ENCODE measurements around the gene GOLT1B. TPM values are rescaled to one million over a fixed set of nuclear protein-coding genes. Genes with fewer than 3 reads are reported as not detected.

GOLT1B gene
- total and polyA plus RNA-seq, 2 of the 13 experiments (the other 11 are each of a cell fraction or from before 2014, with no cell fraction given), result 23.6 to 38.4 TPM

GRCh38 chr12:21538061-21538653 is 36.6 kb downstream of the GOLT1B start:
- Histone ChIP-seq H3K36me3 (replicated peaks in 1 of 2; ENCODE audit: control insufficient read depth in 1 of 2, insufficient read depth in 2 of 2, low read length in 2 of 2) (no peaks in the 10 kb centered on the region), H3K79me2 (ENCODE audit: insufficient read depth, low read length) (no peaks in the 10 kb centered on the region), H3K27ac (ENCODE audit: extremely low read length, insufficient read depth, low read length) (no peak overlapping the region), H2AFZ (ENCODE audit: low read length) (no peak overlapping the region), H4K20me1 (ENCODE audit: insufficient read depth, low read length) (no peaks in the 10 kb centered on the region), H3K27me3 (ENCODE audit: control insufficient read depth in 1 of 2, insufficient read depth in 2 of 2, low read length in 2 of 2) (peaks cover 0 to 2% of the 10 kb centered on the region in 2 experiments; a peak in 1 of 5 replicates), H3K4me3 (replicated peaks in 1 of 3; ENCODE audit: insufficient read depth in 1 of 3, low read depth in 2 of 3, low read length in 3 of 3) (no peak overlapping the region), H3K9ac (ENCODE audit: insufficient read depth, low read depth, low read length) (no peak overlapping the region), H3K9me3 (ENCODE audit: low read length) (no peaks in the 10 kb centered on the region), H3K4me1 (ENCODE audit: insufficient read depth, low read length) (no peaks in the 10 kb centered on the region), H3K4me2 (ENCODE audit: low read depth, low read length) (no peak overlapping the region)
- in situ Hi-C loops (cut with HindIII; ENCODE audit: extremely low pct_ligation_motif_present, low pct_unique_long_range_greater_than_20kb) (no loop called here), intact Hi-C loops (cut with micrococcal nuclease; ENCODE audit: unreplicated experiment) (no loop called here)
- no TSS peak for BruUV-seq (replicated peaks)
- TF ChIP-seq ZNF549 (CRISPR knock-in tag; IDR thresholded peaks at IDR 0.05), result no peak
- TF ChIP-seq MXD1 (CRISPR knock-in tag; IDR thresholded peaks at IDR 0.05), result no peak
- TF ChIP-seq ZNF263 (CRISPR knock-in tag; IDR thresholded peaks at IDR 0.05), result no peak
- no peak for TF ChIP-seq PCBP1 (IDR thresholded peaks at IDR 0.05; ENCODE audit: borderline replicate concordance, low read depth, low read length)
- no peak for TF ChIP-seq NCOA1 (CRISPR knock-in tag; IDR thresholded peaks at IDR 0.05)
- TF ChIP-seq KDM2A (CRISPR knock-in tag; IDR thresholded peaks at IDR 0.05; ENCODE audit: borderline replicate concordance, low read depth), result no peak
- TF ChIP-seq SMC3 (IDR thresholded peaks at IDR 0.05; ENCODE audit: low read length), result no peak
- no peak for TF ChIP-seq NRL (CRISPR knock-in tag; IDR thresholded peaks at IDR 0.05; ENCODE audit: borderline replicate concordance)
- DNase-seq (ENCODE audit: low spot score) (no peak), ATAC-seq (no peak), FAIRE-seq (no peak)
- CTCF ChIA-PET (ENCODE audit: low intra/inter-chr PET ratio, low total read pairs), result no interaction called here
- POLR2A ChIA-PET, result no interaction called here
- WGBS (ENCODE audit: low lambda C conversion rate), result 78% methylated on average over 4 of the region's 5 CpGs

- no peak overlapping the region for H3K9ac ChIP-seq (ENCODE audit: insufficient read depth, low read depth, low read length)
- no peaks in the 10 kb centered on the region for H3K36me3 ChIP-seq (replicated peaks in 1 of 2; ENCODE audit: control insufficient read depth in 1 of 2, insufficient read depth in 2 of 2, low read length in 2 of 2)
- intact Hi-C loops (cut with micrococcal nuclease; ENCODE audit: unreplicated experiment), result no loop called here
- no peaks in the 10 kb centered on the region for H3K79me2 ChIP-seq (ENCODE audit: insufficient read depth, low read length)
- H3K4me3 ChIP-seq (replicated peaks in 1 of 3; ENCODE audit: insufficient read depth in 1 of 3, low read depth in 2 of 3, low read length in 3 of 3), result no peak overlapping the region
- peaks cover 0 to 2% of the 10 kb centered on the region in 2 experiments; a peak in 1 of 5 replicates for H3K27me3 ChIP-seq (ENCODE audit: control insufficient read depth in 1 of 2, insufficient read depth in 2 of 2, low read length in 2 of 2)
- ChIA-PET CTCF (ENCODE audit: low intra/inter-chr PET ratio, low total read pairs) (no interaction called here), POLR2A (no interaction called here)
- BruUV-seq (replicated peaks), result no TSS peak
- no peaks in the 10 kb centered on the region for H4K20me1 ChIP-seq (ENCODE audit: insufficient read depth, low read length)
- H3K27ac ChIP-seq (ENCODE audit: extremely low read length, insufficient read depth, low read length), result no peak overlapping the region
- FAIRE-seq, result no peak
- no peak overlapping the region for H2AFZ ChIP-seq (ENCODE audit: low read length)
- H3K4me1 ChIP-seq (ENCODE audit: insufficient read depth, low read length), result no peaks in the 10 kb centered on the region
- DNase-seq (ENCODE audit: low spot score), result no peak
- no peak for ATAC-seq
- H3K4me2 ChIP-seq (ENCODE audit: low read depth, low read length), result no peak overlapping the region
- in situ Hi-C loops (cut with HindIII; ENCODE audit: extremely low pct_ligation_motif_present, low pct_unique_long_range_greater_than_20kb), result no loop called here
- H3K9me3 ChIP-seq (ENCODE audit: low read length), result no peaks in the 10 kb centered on the region
- no peak for TF ChIP-seq SNRNP70 (IDR thresholded peaks at IDR 0.05; ENCODE audit: low read depth, low read length)
- no peak for TF ChIP-seq TCF7L2 (IDR thresholded peaks at IDR 0.05; ENCODE audit: low read depth, low read length)
- no peak for TF ChIP-seq GFI1 (CRISPR knock-in tag; IDR thresholded peaks at IDR 0.05; ENCODE audit: borderline replicate concordance)
- no peak for TF ChIP-seq SPEN (CRISPR knock-in tag; IDR thresholded peaks at IDR 0.05; ENCODE audit: low read depth)
- TF ChIP-seq, protein P1, sequence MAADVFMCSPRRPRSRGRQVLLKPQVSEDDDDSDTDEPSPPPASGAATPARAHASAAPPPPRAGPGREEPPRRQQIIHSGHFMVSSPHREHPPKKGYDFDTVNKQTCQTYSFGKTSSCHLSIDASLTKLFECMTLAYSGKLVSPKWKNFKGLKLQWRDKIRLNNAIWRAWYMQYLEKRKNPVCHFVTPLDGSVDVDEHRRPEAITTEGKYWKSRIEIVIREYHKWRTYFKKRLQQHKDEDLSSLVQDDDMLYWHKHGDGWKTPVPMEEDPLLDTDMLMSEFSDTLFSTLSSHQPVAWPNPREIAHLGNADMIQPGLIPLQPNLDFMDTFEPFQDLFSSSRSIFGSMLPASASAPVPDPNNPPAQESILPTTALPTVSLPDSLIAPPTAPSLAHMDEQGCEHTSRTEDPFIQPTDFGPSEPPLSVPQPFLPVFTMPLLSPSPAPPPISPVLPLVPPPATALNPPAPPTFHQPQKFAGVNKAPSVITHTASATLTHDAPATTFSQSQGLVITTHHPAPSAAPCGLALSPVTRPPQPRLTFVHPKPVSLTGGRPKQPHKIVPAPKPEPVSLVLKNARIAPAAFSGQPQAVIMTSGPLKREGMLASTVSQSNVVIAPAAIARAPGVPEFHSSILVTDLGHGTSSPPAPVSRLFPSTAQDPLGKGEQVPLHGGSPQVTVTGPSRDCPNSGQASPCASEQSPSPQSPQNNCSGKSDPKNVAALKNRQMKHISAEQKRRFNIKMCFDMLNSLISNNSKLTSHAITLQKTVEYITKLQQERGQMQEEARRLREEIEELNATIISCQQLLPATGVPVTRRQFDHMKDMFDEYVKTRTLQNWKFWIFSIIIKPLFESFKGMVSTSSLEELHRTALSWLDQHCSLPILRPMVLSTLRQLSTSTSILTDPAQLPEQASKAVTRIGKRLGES (CRISPR knock-in tag; IDR thresholded peaks at IDR 0.05; ENCODE audit: borderline replicate concordance), result no peak
- TF ChIP-seq TEAD2 (CRISPR knock-in tag; IDR thresholded peaks at IDR 0.05), result no peak
- no peak for TF ChIP-seq THAP11 (CRISPR knock-in tag; IDR thresholded peaks at IDR 0.05)
- TF ChIP-seq ZFAT (CRISPR knock-in tag; conservative IDR thresholded peaks at IDR 0.05), result no peak
These were observed 38.2 kb downstream of the GOLT1B start for GRCh38 chr12:21539797-21540196.

Measured in HepG2 (cell line).